D341Med (cell line): ENCODE data around the gene DNAJC22.
"Not testable (repeated sequence)": the region's sequence is repeated elsewhere in the genome, so short reads cannot be mapped to it uniquely, and the experiment has no call there.

Source experiments
- DNase-seq: peaks from one replicate; pipeline ENCODE4 v3.0.0; 2012; ENCODE audit warnings: low spot score

Gene DNAJC22

DNA sequence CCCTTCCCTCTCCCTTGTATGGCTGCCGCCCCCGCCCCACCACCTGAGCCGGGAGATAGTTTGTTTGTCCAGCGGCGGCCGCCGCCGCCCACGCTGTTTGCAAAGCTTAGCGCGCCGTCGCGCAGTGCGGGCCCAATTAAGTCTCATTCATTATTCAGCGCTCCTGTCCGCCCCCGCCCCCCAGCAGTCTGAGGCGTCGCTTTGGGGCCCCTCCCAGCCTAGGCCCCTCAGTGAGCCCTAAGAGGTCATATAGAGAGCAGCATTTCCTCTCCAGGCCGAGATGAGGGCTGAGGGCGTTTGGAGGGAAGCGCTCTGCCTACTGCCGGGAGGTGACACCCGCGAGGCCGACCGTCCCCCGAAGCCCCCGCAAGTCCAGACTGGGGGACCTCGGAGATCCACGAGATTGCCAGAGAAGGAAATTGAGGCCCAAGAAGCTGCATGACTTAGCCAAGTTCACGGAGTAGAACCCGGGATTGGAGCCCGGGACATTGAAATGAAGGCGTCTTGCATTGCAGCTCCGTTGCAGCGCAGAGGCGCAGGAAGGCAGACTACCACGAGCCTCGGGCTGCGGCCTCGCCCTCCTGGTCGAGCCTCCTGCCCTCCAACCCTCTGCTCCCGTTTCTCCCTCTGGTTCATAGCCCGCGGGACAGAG, at the start of gene DNAJC22:
TSS of gene DNAJC22 (plus strand) at position 230 of the 652 bp plus-strand sequence. CDS start 1,985 bp downstream, outside the sequence.
- DNase-seq: peak; percentile 52

DNA sequence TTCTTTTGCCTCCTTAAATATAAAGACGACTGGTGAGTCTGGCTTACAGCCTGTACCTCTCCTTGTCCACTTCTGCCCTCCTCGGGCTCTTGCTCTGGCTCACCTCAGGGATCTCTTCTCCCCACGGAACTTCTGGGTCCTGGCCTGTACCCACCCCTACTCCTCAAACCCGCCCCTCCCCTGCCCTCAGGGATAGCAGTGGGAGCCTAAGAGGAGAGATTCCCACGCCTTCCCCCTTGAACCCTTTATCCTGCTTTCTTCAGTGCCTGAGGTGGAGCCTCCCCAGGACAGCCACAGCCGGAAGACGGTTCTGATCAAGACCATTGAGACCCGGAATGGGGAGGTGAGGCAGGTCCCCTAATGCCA, 49.0 kb upstream of the DNAJC22 start:
- DNase-seq: no peak

DNA sequence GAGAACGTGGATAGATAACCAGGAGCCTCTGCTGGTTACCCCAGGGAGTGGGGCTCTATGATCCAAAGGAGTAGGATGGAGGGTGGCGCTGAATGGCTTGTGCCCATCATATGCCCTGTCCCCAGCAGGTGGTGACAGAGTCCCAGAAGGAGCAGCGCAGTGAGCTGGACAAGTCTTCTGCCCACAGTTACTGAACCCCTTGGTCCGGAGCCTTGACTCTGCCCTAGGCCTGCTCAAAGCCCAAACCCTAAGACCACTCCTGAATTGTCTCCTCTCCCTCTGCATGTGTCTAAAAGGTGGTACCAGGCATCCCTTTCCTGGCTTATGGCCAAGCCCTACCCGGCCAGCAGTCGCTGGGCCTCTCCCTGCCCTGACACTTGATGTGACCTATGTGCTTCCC, 48.5 kb upstream of the DNAJC22 start:
- DNase-seq: peak; percentile 60

DNA sequence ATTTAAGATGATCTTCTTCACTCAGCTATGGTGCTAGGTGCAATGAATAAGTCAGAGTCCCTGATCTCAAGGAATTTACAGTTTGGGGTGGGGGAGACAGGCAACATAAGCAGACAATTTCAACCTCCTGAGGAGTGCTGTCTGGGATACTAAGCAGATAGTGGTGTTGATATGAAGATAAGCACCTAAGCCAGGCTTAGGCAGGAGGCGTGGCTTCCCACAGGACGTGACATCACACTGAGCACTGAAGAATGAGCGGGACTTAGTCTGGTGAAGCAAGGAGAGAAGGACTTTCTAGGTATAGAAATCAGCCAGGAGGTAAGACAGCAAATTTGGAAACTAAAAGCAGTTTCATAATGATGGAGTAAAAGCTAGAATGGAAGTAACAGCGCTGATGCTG, 44.9 kb upstream of the DNAJC22 start:
- no peak for DNase-seq

DNA sequence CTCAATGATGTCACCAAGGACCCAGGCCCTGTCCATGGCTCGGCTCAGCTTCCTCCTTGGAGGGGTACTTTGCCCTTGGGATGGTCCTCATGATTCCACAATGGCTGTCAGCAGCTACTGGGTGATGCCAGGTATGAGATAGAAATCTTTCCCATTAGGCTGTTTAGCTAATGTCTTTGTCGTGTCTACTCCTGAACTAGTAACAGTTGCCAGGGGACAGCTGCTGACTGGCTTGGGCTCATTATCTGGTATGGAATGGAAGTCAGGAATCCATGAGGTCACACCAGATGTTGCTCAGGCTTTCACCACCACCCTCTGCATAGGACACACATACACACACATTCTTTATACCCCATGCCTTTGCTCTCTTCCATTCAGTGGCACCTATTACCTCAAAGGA, 42.5 kb upstream of the DNAJC22 start:
- no peak for DNase-seq

DNA sequence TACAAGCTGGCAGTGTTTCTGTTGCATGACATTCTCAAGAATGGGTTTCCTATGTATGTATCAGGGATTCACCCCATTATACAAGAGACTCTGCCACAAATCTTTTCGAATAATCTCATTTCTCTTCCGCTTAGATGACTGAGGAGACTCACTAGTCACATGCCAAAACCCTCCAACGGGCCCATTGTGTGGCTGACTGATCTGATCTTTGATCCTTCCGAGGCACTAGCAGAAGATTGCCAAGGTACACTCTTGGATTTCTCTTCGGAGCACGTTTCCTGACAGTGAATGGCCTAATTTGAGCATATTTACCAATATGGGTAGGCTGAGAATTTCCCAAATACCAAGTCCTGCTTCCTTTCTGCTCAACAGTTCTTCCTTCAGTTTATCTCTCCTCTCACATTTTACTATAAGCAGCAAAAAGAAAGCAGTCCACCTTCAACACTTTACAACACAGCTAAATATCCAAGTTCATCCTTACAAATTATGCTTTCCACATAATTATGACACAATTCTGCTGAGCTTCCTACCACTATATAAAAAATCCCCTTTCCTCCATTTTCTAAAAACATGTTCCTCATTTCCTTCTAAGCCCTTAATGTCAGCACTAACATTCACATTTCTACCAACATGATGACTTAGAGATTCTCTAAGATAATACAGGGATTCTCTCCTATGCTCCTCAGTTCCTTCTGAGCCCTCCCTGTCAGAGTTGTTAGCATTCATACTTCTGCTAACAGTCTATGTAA, 40.8 kb upstream of the DNAJC22 start:
- no peak for DNase-seq

DNA sequence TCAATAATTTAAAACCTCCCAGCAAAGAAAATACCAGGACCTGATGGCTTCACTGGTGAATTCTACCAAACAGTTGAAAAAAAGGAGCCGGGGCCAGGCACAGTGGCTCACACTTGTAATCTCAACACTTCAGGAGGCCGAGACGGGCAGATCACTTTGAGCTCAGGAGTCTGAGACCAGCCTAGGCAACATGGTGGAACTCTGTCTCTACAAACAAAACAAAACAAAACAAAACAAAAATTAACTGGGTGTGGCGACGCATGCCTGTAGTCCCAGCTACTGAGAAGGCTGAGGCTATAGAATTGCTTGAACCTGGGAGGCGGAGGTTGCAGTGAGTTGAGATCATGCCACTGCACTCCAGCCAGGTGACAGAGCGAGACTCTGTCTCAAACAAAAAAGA, 37.3 kb upstream of the DNAJC22 start:
- no peak for DNase-seq

DNA sequence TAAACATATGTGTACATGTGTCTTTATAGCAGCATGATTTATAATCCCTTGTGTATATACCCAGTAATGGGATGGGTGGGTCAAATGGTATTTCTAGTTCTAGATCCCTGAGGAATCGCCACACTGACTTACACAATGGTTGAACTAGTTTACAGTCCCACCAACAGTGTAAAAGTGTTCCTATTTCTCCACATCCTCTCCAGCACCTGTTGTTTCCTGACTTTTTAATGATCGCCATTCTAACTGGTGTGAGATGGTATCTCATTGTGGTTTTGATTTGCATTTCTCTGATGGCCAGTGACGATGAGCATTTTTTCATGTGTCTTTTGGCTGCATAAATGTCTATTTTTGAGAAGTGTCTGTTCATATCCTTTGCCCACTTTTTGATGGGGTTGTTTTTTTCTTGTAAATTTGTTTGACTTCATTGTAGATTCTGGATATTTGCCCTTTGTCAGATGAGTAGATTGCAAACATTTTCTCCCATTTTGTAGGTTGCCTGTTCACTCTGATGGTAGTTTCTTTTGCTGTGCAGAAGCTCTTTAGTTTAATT, 36.2 kb upstream of the DNAJC22 start:
- DNase-seq: not testable (repeated sequence)

DNA sequence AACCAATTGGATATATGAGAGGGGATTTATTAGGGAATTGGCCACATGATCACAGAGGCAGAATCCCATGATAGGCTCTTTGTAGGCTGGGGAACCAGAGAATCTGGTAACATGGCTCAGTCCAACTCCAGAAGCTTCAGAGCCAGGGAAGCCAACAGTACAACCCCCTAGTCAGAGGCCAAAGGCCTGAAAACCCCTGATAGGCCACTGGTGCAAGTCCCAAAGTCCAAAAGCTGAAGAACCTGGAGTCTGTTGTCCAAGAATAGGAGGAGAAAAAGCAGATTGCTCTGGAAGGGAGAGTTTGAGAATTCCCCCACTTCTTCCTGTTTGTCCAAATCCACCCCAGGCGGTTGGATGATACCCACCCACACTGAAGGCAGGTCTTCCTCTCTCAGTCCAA, 31.9 kb upstream of the DNAJC22 start:
- no peak for DNase-seq

DNA sequence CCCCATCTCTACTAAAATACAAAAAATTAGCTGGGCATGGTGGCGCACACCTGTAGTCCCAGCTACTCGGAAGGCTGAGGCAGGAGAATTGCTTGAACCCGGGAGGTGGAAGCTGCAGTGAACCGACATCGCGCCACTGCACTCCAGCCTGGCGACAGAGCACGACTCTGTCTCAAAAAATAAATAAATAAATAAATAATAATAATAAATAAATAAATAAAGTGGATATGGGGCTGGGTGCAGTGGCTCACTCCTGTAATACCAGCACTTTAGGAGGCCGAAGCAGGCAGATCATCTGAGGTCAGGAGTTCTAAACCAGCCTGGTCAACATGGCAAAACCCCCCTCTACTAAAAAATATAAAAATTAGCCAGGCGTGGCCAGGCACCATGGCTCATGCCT, 29.6 kb upstream of the DNAJC22 start:
- not testable (repeated sequence) for DNase-seq

DNA sequence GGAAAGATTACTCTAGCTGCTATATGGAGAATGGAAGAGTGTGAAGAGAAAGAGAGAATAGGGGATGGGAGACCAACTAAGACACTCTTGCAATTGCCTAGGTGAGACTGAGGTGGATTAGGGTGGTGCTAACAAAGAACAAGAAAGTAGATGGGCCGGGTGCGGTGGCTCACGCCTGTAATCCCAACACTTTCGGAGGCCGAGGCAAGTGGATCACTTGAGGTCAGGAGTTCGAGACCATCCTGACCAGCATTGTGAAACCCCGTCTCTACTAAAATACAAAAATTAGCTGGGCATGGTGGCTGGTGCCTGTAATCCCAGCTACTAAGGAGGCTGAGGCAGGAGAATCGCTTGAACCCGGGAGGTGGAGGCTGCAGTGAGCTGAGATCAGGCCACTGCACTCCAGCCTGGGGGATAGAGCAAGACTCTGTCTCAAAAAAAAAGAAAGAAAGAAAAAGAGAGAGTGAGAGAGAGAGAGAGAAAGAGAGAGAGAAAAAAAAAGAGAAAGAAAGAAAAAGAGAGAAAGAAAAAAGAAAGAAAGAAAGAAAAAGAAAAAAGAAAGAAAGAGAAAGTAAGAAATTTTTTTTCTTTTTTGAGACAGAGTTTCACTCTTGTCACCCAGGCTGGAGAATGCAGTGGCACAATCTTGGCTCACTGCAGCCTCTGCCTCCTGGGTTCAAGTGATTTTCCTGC, 26.1 kb upstream of the DNAJC22 start:
- DNase-seq: not testable (repeated sequence)

DNA sequence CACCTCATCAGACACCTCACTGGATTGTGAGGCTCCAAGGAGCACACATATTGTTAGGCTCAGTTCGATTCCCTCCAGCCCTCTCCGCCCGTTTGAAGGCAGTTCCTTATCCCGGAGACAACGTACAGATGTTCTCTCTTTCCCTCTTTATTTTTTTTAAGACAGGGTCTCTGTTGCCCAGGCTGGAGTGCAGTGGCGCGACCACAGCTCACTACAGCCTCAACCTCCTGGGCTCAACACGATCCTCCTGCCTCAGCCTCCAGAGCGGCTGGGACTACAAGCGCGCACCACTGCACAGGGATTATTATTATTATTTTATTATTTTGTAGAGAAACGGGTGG, 24.4 kb upstream of the DNAJC22 start:
- DNase-seq: no peak

DNA sequence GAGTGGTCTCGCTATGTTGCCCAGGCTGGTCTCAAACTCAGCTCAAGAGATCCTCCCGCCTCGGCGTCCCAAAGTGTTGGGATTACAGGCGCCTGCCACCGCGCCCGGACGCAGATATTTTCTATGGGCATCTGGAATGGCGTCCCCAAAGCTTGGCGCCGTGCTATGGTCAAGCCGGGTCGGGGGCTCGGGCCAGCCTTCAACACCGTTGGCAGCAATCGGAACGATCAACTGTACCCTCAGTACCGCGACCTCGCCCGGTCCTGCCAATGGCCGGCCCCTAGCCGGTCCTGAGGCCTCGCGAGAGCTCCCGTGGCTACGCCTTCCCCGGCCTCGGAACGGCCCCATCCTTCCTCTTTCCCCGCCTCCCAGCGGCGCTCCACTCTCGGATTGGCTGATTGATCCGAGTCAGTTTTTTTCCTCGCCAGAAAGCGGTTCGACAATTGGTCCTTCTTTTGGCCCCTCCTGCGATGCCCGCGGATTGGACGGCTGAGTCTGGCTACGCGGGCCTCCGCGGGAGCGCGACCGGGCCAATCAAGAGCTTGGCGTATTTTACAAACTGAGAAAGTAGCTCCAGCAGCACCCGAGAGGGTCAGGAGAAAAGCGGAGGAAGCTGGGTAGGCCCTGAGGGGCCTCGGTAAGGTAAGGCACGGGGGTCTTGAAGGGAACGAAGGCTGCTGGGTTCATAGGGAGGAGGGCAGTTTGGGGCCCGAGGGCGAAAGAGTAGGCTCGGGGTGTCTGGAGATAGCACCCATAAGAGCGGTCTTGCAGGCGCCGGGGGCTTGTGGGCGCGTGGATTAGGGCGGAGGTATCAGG, 23.8 kb upstream of the DNAJC22 start, which contains the start of gene TROAP:
TSS of gene TROAP (plus strand) at position 548 of the 816 bp plus-strand sequence. CDS start 354 bp downstream, outside the sequence.
- peak; percentile 99 for DNase-seq

DNA sequence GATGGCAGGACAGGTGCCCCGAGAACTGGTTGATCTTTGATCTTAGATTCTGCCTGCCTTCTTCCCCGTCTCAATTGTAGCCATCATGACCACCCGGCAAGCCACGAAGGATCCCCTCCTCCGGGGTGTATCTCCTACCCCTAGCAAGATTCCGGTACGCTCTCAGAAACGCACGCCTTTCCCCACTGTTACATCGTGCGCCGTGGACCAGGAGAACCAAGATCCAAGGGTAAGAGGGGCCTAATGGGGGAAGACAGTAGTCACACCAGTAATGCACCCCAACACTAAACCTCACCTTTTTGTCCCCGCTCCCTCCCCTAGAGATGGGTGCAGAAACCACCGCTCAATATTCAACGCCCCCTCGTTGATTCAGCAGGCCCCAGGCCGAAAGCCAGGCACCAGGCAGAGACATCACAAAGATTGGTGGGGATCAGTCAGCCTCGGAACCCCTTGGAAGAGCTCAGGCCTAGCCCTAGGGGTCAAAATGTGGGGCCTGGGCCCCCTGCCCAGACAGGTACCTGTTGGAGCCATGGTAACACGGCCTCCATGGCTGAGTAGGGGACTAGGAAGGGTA, 23.1 kb upstream of the DNAJC22 start:
- peak; percentile 34 for DNase-seq

DNA sequence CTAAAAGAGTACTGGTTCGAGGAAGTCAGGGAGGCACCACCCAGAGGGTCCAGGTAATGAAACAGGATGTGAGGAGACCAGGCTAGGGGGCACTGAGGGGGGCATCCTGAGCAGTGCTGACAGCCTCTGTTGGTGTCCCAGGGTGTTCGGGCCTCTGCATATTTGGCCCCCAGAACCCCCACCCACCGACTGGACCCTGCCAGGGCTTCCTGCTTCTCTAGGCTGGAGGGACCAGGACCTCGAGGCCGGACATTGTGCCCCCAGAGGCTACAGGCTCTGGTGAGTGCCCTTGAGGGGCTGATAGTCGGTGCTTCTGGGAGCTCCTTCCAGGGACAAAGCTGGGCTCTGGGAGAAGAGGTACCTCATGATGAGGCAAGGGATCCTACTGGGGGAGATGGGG, 21.1 kb upstream of the DNAJC22 start:
- no peak for DNase-seq

DNA sequence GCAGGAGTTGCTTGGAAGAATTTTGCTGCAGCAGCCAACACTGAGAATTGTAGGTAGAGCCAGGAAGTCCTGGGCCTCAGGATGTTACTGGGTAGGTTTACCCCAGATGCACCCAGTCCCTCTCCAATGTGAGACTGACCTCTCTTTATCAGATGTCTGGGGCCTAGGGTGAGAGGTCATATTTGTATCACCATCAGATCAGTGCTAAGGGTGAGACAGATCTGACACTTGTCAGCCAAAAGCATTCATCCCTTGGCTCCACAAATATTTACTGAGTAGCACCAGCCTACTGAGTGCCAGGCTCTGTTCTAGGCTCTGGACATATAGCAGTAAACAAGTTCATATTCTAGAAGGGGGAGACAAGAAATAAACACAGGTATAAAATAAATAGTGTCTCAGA, 19.3 kb upstream of the DNAJC22 start:
- DNase-seq: peak; percentile 0

DNA sequence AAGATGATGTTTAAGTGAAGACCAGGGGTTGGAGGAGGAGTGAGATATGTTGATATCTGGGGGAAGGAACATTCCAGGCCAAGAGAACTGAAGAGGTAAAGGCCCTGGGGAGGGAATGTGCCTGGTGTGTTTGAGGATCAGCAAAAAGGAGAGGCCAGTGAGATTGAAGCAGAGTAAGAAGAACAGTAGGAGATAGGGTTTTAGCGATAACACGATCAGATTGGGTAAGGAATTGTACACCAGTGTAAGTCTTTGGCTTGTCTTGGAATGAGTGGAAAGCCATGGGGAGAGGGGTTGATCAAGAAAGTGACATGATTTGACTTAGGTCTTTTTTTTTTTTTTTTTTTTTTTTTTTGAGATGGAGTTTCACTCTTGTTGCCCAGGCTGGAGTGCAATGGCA, 18.8 kb upstream of the DNAJC22 start:
- DNase-seq: no peak

DNA sequence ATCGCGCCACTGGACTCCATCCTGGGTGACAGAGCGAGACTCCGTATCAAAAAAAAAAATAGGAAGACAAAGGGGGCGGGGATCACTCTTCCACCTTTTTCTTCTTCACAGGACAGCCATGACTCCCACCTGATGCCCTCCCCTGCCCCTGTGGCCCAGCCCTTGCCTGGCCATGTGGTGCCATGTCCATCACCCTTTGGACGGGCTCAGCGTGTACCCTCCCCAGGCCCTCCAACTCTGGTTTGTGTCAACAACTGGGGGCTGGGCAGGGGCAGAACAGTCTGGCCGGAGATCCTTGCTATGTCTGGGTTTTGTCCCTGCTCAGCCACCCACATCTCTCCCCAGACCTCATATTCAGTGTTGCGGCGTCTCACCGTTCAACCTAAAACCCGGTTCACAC, 17.9 kb upstream of the DNAJC22 start:
- DNase-seq: peak; percentile 9

DNA sequence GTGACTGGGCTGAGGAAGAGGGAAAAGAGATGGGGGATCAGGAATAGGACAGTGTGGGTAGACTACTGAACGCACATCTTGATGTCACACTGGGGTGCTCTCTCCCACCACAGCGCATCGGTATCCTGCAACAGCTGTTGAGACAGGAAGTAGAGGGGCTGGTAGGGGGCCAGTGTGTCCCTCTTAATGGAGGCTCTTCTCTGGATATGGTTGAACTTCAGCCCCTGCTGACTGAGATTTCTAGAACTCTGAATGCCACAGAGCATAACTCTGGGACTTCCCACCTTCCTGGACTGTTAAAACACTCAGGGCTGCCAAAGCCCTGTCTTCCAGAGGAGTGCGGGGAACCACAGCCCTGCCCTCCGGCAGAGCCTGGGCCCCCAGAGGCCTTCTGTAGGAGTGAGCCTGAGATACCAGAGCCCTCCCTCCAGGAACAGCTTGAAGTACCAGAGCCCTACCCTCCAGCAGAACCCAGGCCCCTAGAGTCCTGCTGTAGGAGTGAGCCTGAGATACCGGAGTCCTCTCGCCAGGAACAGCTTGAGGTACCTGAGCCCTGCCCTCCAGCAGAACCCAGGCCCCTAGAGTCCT, 16.6 kb upstream of the DNAJC22 start:
- no peak for DNase-seq

DNA sequence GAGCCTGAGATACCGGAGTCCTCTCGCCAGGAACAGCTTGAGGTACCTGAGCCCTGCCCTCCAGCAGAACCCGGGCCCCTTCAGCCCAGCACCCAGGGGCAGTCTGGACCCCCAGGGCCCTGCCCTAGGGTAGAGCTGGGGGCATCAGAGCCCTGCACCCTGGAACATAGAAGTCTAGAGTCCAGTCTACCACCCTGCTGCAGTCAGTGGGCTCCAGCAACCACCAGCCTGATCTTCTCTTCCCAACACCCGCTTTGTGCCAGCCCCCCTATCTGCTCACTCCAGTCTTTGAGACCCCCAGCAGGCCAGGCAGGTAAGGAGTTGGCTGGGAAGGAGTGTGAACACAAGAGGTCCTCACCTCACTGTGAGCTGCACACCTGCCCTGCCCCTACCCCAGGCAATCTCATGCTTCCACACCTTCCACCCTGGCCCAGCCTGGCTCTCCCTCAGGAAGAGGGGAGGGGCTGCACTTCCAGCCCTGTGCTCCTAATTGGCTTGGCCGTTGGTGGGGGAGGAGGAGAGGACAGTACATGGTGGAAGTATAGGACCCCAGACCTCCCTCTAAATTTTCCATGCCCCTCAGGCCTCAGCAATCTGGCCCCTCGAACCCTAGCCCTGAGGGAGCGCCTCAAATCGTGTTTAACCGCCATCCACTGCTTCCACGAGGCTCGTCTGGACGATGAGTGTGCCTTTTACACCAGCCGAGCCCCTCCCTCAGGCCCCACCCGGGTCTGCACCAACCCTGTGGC, 15.9 kb upstream of the DNAJC22 start:
- DNase-seq: no peak
